SKM-1 (cell line): ENCODE results near the gene UBE2E2.

Experiments
- DNase-seq: peaks from one replicate; lab custom pipeline; 2025; ENCODE audit not compliant: unreplicated experiment; lab: John Stamatoyannopoulos, UW

The UBE2E2 gene

DNA sequence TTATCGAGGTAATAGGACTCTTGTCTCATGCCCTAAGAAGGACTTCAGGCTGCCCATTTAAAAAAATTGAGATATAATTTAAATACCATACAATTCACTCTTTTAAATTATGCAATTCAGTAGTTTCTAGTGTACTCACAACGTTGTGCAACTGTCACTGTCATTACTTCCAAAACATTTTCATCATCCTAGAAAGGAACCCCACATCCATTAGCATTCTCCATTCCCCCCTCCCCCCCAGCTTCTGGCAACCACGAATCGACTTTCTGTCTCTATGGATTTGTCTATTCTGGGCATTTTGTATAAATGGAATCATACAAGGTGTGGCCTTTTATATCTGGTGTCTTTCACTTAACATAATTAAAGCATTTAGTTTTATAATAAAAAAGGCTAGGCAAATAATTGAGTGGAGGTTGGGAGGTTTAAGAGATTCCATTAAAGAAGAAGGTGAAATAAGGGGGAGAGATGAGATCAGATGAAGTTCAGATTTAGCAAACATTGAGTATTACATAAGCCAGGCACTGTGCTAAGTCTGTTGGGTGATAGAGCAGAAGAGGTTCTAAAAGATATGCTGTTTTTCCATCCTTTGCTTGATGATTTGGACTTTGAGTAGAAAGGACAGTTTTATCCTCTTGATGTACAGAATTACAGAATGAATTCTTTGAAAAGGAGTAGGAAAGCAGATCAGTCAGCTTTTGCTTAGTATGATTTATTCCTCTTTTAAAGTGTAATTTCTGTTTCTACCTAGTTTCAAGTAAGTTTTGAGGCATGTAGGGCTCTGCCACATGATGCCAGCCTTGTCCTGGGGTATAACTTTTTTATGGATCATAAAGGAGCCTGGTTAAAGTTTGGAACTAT is 36.3 kb downstream of the UBE2E2 start:
- no peak for DNase-seq

DNA sequence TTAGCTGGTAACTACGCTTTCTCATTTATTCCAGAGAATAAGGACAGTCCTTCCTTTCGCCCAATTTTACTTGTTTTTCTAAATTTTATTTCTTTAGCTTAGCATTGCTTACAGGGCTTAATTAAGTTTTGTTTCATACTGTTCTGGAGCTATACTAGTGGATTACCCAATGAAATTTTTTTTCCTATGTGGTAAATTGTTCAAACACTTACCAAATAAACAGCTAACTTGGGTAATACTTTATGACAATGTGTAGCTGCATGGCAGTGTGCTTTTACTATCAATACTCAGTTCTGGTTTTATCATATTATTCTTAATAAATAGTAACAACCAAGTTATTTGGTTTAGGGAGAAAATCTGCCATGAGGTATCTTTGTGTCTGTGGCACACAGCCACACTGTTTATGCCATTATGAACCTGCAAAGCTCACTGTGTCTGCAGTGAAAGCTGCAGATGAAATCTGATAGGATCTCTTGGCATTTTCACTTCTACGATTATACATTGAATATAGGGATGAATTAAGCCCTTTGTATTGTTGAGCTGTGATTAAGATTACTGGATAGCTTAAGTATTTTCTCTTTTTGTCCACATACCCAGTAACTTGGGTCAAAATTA is 37.2 kb downstream of the UBE2E2 start:
- no peak for DNase-seq

DNA sequence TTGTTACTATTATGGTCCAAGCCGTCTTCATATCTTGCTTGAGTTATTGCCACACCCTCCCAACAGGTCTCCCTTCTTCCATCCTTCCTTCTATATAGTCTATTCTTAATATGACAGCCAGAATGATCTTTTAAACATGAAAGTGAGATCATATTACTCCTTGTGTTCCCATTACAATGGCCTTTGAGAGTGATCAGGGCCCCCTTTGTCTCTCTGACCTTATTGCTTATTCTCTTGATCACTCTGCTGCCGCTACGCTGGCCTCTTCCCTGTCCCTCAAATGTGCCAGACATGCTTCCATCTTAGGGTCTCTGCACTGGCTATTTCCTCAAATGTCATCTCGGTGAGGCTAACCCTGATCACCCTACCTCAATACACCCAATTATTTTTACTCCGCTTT is 38.1 kb downstream of the UBE2E2 start:
- DNase-seq = no peak

DNA sequence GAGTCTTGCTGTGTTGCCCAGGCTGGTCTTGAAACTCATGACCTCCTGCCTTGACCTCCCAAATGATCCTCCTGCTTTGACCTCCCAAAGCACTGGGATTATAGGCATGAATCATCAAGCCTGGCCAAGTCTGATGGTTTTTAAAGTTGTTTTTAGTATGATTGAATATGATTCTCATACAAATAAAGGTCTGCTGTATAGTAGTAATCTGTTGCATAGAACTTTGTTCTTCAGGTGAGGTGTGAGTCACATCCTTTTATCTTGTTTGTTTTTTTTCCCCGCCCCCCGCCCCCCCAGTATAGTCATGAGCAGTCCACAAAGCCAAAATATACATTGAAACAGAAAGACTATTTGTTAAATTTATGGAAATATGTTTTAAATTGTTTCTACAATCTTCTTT is 39.0 kb downstream of the UBE2E2 start:
- DNase-seq = no peak

DNA sequence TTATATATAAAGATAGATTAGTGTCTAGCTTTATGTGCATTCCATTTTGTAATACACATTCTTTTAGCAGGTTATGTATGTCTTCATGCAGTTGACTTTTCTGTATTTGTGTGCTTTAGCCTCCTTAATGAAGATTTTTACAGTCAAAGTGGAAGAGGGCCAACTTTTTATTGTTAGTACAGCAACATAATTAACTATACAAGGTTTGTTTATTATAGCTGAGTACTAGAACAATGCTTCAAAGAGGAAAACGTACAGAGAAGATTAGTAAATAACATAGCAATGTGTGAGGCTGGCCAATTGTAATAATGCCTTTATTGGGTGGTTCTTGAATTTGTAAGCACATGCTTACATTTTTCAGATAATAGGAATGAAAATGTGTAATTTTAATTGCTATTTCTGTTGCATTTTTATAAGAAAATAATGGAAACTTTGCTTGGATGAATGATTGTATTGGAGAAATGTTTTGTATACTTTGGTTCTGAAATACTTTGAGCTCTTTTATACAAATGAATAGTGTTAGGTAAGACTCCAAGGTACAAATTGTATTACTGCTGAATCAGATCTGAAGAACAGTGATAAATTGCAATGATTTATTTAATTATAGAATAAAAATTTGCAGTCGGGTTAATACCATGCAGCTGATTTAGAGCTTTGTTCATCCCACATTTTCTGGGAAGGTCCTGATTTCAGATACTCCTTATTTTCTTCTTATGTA is 41.4 kb downstream of the UBE2E2 start:
- DNase-seq = no peak

DNA sequence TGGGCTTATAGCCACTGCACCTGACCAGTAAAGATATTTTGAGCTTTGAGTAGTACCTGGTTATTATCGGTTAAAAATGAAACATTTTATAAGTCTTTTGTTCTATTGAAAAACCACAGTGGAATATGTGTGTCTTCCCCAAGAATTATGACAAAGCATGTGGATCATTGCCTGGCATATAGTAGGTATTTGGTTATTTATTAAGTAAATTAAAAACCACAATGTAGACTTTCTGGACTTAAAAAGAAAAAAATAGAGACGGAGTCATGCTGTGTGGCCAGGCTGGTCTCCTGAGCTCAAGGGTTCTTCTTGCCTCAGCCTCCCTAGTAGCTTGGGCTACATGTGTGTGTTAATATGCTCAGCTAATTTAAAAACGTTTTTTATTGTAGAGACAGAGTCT is 43.5 kb downstream of the UBE2E2 start:
- no peak for DNase-seq

DNA sequence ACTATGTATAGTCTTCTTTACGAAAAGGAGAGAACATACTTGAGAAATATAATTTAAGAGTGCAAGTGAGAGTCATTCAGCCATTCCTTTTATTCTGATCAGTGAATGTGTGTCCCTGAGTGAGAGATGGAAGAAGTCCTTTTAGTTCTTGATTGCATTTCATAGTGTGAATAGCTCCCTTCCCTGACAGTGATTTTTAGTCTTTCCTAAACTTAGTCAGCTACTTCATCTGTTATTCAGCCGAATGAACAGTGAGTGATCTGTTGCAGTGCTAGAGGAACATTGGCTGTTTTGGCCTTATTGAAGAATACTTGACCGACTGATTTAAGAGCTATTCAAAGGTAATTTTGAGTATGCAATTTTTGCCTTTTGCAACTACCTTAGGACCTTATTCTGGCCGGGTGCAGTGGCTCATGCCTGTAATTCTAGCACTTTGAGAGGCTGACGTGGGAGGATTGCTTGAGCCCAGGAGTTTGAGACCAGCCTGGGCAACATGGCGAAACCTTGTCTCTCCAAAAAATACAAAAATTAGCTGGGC is 45.5 kb downstream of the UBE2E2 start:
- DNase-seq = no peak

DNA sequence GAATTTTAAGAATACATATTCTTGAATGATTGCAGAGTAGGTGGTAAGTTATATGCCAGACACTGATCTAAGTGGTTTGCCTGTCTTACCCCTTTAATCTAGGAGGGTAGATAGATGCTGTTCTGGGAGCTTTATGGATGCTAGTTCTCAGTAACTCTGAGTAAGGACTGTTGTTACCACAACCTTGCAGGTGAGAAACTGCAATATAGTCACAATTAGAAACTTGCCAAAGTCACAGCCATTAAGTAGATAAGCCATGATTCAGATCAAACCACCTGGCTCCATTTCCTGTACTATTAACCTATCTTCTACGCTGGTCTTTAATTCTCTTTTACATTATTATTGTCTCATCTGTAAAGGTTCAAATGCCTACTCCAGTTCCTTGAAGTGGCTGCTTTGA is 46.8 kb downstream of the UBE2E2 start:
- no peak for DNase-seq

DNA sequence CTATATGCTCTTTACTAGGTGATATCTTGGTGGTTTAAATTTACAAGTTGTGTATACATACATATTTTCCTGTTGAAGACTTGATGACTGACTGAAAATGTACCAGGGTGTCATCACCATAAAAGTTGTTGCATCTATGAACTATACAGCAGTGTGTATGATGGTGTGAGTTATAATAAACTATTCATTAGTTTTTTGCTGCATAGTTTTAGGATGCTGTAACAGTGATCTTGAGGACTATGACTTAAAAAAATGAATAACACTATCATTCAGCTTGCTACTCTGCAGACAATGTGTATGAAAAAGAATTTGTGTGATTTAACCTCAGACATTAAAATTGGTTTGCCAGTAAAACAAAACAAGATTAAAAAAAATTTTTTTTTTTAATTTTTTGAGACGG is 49.0 kb downstream of the UBE2E2 start:
- no peak for DNase-seq

DNA sequence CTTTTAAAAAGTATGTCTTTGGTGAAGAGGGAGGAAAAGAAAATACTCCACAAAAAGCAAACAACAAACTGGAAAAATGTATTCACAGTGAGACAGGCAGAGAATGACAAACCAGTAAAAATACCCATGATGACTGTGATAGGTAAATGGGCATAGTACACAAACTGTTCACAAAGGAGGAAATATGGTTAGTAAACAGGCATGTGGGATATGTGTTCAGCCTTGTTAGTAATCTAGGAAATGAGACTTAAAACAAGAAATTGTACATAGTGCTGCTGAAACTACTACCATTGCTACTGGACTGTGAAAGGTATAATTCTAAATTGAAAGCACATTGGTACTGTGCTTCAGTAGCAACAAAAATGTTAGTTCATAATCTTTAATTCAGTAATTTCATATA is 50.1 kb downstream of the UBE2E2 start:
- DNase-seq = no peak

DNA sequence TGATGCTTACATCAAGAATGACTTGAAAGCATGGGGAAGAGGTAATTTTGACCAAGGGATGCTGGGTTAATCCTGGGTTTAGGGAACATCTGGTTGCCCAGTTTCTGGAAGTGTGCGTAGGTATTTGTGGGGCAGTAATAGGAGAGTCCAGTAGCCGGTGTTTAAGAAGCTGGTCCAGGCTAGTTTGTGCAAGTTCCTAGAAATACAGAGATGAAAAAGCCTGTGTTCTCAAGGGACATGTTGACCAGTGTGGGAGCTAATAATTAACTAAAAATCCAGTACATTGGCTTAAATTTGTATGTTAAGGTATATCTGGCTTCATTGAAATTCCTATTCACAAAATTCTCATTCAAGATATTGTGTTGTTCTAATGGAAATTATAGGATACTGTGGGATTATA is 51.2 kb downstream of the UBE2E2 start:
- DNase-seq = no peak

DNA sequence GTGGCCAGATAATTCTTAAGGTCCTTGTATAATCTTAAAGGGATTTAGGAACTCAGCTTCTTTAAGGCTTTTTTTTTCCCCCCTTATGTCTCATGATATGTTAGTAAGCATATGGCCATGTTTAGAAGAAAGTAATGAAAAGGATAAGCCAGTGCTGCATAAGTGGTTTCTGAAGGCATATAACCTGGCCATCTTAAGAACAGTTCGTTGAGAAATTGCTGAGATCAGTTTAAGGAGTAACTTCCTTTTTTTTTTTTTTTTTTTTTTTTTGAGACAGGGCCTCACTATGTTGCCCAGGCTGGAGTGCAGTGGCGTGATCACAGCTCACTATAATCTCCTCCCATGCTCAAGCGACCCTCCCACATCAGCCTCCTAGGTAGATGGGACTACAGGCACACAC is 51.7 kb downstream of the UBE2E2 start:
- DNase-seq = no peak

DNA sequence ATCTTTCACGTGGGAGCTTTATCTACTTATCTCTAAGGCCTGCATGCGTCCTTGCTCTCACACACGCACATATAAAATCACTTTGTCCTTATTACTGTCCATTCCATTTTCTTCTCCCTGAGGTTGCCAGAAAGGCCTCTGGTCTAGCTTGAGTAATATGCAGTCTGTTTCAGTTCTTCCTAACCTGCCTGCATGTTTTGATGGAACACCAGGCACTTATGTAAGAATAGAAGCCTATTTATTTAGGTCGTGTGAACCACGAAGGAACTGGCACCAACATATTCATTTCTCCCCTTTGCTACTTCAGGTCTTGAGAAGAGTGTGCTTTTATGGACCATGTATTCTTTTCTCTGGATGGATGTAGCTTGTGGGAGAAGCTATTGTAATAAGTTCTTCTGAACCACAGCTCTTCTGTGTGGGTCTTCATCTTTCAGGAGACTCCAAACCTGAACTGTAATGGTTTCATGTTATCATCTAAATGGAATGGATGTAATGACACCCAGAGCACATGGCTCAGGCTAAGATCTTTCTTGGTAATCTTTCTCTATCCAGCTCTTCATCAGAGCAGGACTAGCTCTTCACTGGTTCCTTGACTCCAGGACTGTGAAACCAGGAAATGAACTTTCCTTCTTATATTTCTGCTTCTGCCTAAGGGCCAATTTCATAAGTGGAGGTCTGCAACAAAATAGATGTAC is 53.8 kb downstream of the UBE2E2 start:
- DNase-seq = no peak

DNA sequence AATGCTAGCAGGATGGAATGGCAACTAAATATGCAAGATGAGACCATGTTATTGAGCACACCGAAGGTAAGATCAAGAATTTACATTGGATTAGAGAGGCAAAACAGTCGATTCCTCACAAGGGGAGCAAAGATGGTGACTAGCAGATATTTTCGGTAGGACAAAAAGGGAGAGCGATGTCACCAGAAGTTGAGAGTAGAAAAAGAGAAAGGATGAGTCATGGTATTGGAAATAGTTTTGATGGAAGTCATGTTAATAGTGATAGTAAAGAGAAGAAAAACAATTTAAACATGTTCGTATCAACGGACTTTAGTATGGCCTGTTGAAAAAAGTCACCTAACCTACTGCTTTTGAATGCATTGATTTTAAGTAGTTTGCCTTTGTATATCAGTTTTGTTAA is 55.0 kb downstream of the UBE2E2 start:
- DNase-seq = no peak

DNA sequence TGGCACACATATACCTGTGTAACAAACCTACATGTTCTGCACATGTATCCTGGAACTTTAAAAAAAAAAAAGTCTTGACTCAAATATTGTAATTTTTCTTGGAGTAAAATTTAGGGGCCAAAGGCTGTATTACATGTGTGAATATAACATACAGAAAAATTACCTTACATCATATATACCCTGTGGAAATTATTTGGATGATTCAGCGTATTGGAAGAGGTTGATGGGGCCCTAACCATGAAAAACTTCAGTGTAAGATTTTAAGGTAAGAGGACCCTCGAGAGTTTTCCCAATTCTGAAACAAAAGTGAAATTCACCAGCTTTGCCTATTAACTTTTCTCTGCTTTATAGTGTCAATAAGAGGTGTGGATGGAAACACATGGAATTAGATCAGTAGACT is 56.4 kb downstream of the UBE2E2 start:
- DNase-seq = no peak

DNA sequence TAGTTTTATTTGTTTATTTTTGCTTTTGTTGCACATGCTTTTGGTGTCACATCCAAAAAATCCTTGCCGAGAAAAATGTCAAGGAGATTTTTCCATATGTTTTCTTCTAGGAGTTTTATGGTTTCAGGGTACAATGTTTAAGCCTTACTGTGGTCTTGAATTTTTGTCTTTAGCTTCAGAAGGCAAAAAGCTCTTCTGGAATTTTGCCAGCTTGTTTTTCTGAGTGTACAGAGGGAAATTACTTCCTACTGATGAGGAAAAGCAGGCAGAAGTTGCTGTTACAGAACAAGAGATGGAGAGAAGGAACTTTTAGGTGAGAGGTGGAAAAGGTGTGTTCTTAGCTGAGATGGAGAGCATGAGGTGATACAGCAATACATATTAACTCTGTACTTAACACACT is 59.6 kb downstream of the UBE2E2 start:
- DNase-seq = no peak

DNA sequence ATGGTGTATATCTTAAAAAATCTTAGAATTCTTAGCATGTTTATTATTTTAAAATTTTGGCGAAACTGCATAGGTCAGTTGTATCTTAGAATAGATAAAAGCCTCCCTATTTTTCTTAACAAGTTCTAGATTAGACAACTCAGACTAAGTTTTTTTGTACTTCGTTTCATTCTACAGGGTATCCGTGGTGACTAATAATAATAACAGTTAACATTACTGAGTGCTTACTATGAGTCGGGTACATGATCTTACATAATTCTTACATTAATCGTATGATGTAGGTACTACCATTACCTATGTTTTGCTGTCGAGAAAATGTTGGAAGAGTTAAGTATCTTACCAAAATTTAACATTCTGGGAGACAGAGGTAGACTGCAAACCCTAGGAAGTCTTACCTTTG is 60.7 kb downstream of the UBE2E2 start:
- no peak for DNase-seq

DNA sequence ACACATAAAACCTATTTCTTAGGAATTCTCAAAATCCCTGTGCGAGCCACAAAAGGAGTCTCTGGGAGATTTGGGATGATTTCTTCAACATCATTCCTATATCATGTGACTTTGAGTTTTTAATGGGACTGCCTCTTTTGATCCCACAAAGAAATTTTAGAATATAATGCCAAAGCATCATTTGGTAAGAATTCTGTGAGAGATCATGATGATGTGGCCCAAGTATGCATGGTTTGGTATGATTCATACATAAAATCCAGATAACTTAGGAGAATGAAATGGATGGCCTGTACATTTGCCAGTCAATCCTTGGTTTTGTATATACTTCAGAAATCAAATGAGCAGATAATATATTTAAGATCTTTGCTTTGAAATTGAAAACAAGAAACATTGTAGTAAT is 61.3 kb downstream of the UBE2E2 start:
- DNase-seq = no peak

DNA sequence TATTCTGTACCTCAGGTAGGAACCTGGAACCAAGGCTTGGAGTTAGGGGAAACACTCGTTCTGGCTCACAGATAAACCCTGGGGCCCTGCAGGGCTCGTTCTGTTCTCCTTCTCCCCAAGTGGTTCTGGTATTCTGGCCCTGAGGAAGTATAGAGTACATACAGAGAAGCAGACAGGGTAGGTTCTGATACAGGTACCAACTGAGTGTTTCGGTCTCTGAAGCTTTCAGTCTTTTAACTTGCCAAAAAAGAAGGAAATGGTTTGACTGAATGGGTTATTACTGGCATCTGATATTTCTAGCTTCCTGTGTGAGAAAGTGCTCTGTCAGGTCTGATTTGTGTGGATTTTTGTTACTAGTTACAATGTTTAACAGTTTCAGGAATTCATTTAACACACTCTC is 67.3 kb downstream of the UBE2E2 start:
- no peak for DNase-seq

DNA sequence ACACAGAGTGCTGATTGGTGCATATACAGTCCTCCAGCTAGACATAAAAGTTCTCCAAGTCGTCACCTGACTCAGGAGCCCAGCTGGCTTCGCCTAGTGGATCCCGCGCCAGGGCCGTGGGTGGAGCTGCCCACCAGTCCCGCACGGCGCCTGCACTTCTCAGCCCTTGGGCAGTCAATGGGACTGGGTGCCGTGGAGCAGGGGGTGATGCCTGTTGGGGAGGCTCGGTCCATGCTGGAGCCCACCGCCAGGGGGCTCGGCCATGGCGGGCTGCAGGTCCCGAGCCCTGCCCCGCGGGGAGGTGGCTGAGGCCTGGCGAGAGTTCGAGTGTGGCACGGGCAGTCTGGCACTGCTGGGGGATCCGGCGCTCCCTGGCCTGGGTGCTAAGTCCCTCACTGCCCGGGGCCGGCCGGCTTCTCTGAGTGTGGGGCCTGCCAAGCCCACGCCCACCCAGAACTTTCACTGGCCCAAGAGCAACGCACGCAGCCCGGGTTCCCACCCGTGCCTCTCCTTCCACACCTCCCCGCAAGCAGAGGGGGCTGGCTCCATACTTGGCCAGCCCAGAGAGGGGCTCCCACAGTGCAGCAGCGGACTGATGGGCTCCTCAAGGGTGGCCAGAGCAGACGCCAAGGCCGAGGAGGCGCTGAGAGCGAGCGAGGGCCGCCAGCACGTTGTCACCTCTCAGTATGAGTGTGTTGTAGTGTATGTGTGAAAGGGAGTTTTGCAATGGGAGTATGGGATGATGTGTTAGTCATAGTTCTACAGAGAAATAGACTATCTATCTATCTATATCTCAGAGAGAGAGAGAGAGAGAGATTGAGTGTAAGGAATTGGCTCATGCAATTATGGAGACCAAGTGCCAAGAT is 69.0 kb downstream of the UBE2E2 start:
- DNase-seq = no peak
